K562 (cell line): ENCODE results near the gene COL13A1. TPM values are rescaled to one million over a fixed set of nuclear protein-coding genes. Genes with fewer than 3 reads are reported as not detected.

Source experiments
- CREB3L1 ChIP-seq: fragments of 450-650 bp; IDR thresholded peaks from 2 replicates; pipeline ENCODE4 v1.6.1; 2014; ENCODE audit warnings: low read depth, mild to moderate bottlenecking, moderate library complexity, borderline replicate concordance
- DPF2 ChIP-seq: fragments of 450-650 bp; IDR thresholded peaks from 2 replicates; pipeline ENCODE4 v1.6.1; 2016
- FOXP1 ChIP-seq: sonication (generic); formaldehyde crosslinking; IDR thresholded peaks from 2 replicates; pipeline ENCODE4 v1.8.0; 2022; ENCODE audit warnings: mild to moderate bottlenecking, missing genetic modification reagents
- GATAD2B ChIP-seq: fragments of 450-650 bp; IDR thresholded peaks from 2 replicates; pipeline ENCODE4 v1.6.1; 2017; ENCODE audit warnings: mild to moderate bottlenecking, borderline replicate concordance
- GTF2F1 ChIP-seq: IDR thresholded peaks from 2 replicates; pipeline ENCODE4 v1.6.1; 2011; ENCODE audit warnings: low read depth, low read length, improper control_type of control experiment
- MAFF ChIP-seq: IDR thresholded peaks from 2 replicates; pipeline ENCODE4 v1.6.1; 2012; ENCODE audit warnings: low read length, improper control_type of control experiment
- PKNOX1 ChIP-seq: fragments of 450-650 bp; IDR thresholded peaks from 2 replicates; pipeline ENCODE4 v1.6.1; 2016
- SFPQ ChIP-seq: fragments of 200-400 bp; formaldehyde crosslinking; IDR thresholded peaks from 2 replicates; pipeline ENCODE4 v1.6.1; 2017; ENCODE audit warnings: mild to moderate bottlenecking, low read depth, low read length, moderate library complexity
- SMAD1 ChIP-seq: fragments of 150-350 bp; IDR thresholded peaks from 2 replicates; pipeline ENCODE4 v1.6.1; 2014; ENCODE audit warnings: low read length, low read depth; ENCODE audit not compliant: partially characterized antibody
- SRSF3 ChIP-seq: fragments of 200-400 bp; formaldehyde crosslinking; IDR thresholded peaks from 2 replicates; pipeline ENCODE4 v1.6.1; 2016; ENCODE audit warnings: mild to moderate bottlenecking, low read length, moderate library complexity; ENCODE audit not compliant: insufficient read depth
- ZNF695 ChIP-seq: fragments of 450-650 bp; formaldehyde crosslinking; IDR thresholded peaks from 2 replicates; pipeline ENCODE4 v1.4.0; 2020; ENCODE audit warnings: mild to moderate bottlenecking, moderate library complexity
- polyA plus RNA-seq, 8 experiments: library from polyadenylated mRNA; depleted of rRNA in 4 of 8; stranded (reverse) in 5 of 8; unstranded in 3 of 8; fragments of >200 nt; fragmentation: Nextera tagmentation in 2 of 8; fragmentation: Illumina TruSeq in 1 of 8; extraction: Ambion mirVana in 2 of 8; extraction: Trizol in 1 of 8; gene quantifications; 2 replicates each; pipeline versions ENCODE4 v1.2.1 to v1.2.3, GENCODE V29; 2011 to 2014; ENCODE audit warnings: inconsistent platforms in 1 of 8, missing spikeins in 1 of 8
- total RNA-seq, 7 experiments: library from RNA; depleted of rRNA in 6 of 7; stranded (reverse); fragments of >200 nt in 6 of 7; fragmentation: Illumina TruSeq in 2 of 7; extraction: Trizol in 2 of 7; gene quantifications; 2 replicates each; pipeline versions ENCODE4 v1.2.1 to v1.2.3, GENCODE V29; 2011 to 2021; ENCODE audit warnings: low replicate concordance in 1 of 7
- TF ChIP-seq, protein P1 (sequence below): IDR thresholded peaks from 2 replicates; pipeline ENCODE4 v1.6.1; 2012; ENCODE audit warnings: low read depth, low read length, improper control_type of control experiment, borderline replicate concordance
- TF ChIP-seq, protein P2 (sequence below): sonication (generic); formaldehyde crosslinking; IDR thresholded peaks from 2 replicates; pipeline ENCODE4 v1.8.0; 2022; ENCODE audit warnings: mild to moderate bottlenecking, missing genetic modification reagents

Gene COL13A1
- total and polyA plus RNA-seq, 9 of the 15 experiments (the other 6 are each of a cell fraction or from before 2014, with no cell fraction given) = not detected

GRCh38 chr10:69895759-69896158, 94.1 kb downstream of the COL13A1 start (continued):
- TF ChIP-seq SRSF3 = no peak
- no peak for TF ChIP-seq GTF2F1
- no peak for TF ChIP-seq ZNF695
- no peak for TF ChIP-seq CREB3L1
- TF ChIP-seq, protein P1, sequence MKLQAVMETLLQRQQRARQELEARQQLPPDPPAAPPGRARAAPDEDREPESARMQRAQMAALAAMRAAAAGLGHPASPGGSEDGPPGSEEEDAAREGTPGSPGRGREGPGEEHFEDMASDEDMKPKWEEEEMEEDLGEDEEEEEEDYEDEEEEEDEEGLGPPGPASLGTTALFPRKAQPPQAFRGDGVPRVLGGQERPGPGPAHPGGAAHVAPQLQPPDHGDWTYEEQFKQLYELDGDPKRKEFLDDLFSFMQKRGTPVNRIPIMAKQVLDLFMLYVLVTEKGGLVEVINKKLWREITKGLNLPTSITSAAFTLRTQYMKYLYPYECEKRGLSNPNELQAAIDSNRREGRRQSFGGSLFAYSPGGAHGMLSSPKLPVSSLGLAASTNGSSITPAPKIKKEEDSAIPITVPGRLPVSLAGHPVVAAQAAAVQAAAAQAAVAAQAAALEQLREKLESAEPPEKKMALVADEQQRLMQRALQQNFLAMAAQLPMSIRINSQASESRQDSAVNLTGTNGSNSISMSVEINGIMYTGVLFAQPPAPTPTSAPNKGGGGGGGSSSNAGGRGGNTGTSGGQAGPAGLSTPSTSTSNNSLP = no peak
- TF ChIP-seq MAFF = no peak
- TF ChIP-seq PKNOX1 = no peak
- TF ChIP-seq, protein P2, sequence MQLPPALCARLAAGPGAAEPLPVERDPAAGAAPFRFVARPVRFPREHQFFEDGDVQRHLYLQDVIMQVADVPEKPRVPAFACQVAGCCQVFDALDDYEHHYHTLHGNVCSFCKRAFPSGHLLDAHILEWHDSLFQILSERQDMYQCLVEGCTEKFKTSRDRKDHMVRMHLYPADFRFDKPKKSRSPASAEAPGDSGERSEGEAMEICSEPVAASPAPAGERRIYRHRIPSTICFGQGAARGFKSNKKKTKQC (CRISPR knock-in tag) = no peak
- no peak for TF ChIP-seq FOXP1 (CRISPR knock-in tag)
- no peak for TF ChIP-seq SFPQ
- no peak for TF ChIP-seq DPF2
- no peak for TF ChIP-seq SMAD1
- TF ChIP-seq GATAD2B = no peak
